ENCODE measurements around the gene TNS3. TPM values are rescaled to one million over a fixed set of nuclear protein-coding genes. Genes with fewer than 3 reads are reported as not detected.

Gene TNS3
- total RNA-seq, 1 experiment from 2014 or later: 37.3 TPM

DNA sequence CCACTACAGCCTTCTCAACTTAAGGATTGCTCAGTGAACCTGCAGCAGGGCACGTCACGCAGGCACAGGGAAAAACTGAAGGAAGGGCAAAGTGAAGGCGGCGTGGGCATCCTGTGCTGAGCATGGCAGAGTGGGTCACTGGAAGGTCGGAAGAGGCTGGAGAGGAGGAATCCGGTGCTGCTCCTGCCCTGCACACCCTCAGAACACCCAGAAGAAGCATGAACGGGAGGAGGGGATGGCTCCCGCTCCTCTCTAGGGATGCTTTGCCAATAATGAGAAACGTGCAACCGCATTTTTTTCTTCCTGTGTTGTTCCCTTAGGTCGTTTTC is 175.1 kb downstream of the TNS3 start:
- DNase-seq (ENCODE audit: low spot score): no peak
- in situ Hi-C loops (cut with HindIII; ENCODE audit: low sequenced_read_pairs): no loop called here

DNA sequence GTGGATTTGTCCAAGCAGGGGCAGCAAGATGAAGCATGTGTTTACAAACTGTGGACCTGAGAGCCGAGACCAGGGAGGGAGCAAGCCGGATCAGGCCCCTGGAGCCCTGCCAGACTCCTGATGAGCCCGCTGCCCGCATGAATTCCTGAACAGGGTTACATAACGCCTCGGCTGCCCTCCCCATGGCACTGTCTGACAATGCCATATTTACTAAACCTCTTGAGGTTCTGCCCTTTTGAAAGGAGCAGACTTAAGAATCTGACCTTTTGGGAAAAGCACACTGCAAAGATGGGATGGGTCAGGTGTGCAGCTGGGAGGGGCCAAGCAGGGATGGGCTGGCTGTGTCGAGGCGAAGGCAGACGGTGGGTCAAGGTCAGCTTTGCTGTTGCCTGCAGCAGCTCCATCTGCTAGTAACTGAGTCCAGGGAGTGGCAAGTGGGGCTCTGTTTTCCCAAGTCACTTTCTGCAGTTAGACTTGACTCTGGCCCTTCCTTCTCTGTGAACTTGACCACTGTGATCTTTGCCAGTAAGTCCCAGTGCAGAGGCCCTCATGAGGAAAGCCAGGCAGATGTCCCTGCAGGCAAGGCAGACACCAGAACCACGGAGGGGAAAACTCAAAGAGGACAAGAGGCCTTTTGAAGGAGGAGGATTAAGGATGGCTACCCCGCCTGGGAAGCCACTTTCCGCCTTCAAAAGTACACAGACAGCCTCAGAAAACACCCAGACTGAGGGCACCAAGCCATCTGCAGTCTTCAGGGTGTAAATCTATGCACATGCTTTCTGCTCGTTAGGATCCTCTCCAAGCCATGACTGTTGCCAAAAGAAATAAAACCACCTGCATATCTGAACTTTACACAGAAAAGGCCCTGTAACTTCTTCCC is 175.8 kb downstream of the TNS3 start:
- in situ Hi-C loops (cut with HindIII; ENCODE audit: low sequenced_read_pairs): no loop called here
- DNase-seq (ENCODE audit: low spot score): peak; percentile 86

DNA sequence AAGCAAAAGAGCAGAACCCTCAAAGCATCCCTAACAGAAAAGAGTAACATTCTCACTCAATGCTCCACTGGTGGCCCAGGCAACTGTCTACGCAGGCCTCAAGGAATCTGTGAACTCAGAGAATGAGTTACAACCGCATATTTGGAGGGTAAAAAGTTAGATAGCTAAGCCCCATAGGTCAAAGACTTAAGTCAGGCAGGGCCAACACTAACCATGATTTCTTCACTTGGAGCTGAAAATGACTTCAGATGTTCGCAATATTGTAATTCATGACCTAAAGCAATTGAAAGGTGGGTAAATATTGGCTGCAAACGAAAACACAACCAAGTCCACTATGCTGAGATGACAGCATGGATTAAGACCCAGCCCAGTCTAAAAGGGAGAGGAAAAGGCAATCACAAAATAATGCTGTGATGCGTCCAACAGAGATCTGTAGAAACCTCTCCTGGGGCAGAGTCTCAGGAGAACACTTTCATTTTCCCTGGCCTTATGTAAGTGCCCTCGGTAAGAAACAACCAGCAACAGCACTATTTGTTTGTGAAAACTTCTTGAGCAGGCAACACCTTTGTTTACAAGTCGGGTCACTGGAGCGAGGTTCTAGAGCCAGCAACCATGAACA is 176.5 kb downstream of the TNS3 start:
- in situ Hi-C loops (cut with HindIII; ENCODE audit: low sequenced_read_pairs): no loop called here
- DNase-seq (ENCODE audit: low spot score): no peak

DNA sequence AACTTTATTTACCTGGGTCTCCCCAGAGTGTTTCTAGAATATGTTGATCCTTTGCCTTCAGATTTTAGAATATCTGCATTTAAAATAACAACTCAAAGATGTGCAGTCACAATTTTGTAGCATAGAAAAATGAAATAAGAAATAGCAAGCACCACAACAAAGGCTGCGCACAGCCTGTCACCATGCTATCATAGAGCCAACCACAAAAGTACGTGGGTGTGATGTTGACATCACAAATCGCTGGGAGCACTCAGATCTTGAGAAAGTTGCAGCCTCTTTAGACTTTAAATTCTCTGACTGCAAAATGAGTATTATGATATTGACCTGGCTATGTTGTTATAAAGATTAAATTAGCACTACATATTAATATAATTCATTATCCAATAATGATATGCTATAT is 177.9 kb downstream of the TNS3 start:
- in situ Hi-C loops (cut with HindIII; ENCODE audit: low sequenced_read_pairs): no loop called here
- DNase-seq (ENCODE audit: low spot score): no peak

DNA sequence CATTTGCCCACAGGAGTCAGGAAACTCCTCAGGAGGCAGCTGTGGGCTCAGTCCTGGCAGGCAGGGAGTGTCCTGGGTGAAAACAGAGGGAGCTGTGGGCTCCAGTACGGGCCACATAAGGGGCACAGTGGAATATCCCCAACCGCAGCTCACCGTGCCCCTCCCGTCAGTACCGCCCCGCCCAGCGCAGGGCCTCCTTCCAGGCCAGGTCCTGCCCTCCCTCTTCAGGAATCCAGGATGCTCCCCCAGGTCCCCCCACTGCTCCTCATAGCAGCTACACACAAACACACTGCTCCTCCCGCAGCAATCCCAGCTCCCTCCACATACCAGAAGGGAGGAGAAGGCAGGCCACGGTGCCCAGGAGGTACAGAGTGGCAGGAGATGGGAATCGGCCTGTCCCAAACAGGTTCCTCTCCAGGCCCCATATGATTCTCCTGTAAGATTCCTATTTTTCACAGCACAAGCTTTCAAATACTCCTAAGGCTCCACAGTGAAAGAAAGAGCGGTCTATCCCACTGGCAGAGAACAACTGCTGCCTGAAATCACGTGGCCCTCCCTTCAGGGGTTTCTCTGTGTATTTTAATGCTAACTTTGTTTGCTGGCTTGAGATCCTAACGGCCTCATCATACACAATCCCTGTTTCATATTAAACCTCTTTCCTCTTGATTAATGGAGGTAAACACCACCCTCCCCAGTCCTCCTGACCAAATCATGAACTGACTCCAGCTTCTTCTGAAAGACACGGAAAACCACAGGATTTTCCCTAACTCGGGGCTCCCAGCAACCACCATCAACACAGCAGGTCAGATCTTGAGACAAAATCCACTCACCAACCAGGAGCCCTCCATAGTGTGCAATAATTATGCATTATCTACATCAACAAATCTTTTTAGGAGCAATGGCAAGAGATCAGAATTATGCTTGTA is 178.7 kb downstream of the TNS3 start:
- no peak for DNase-seq (ENCODE audit: low spot score)
- in situ Hi-C loops (cut with HindIII; ENCODE audit: low sequenced_read_pairs): no loop called here

DNA sequence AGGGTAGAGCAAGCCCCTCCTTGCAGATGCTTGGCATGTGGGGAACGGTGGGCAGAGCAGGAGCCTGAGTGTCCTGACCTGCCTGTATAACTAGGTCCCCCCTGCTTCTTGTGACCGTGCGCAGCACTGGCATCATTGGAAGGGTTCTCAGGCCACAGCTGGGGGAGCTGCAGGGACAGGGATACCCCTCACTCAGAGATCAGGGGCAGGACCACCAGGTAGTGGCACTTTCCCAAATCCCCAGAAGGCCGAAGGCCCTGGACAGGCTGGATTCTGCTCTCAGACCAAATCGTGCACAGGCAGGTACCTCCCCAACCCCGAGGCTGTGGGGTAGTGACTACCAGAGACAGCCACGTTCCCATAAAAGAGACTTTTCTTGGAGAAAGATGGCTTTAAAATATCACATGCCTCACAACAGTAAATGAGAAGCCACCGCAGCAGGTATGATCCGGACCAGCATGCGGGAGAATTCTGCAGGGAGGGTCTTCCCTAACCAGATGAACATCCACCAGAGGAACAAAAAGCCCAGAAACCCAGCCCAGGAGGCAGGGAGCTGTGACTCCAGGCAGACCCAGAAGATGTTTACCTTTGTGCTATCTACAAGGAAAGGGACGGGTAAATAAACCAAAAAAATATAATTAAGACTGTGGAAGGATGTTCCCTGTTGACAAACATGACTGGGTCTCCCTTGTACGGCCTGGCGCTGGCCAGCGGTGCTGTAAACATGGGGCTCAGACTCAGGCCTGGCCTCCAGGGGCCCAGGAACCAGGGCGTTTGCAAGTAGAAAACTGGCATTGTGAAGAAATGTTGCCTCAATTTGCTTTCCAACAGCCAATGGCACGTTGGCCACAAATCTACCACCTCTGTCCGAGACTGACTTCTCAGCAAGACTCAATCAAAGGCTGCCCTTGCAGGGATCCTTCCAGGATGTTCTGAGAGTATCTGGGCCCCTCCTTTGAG is 180.0 kb downstream of the TNS3 start:
- in situ Hi-C loops (cut with HindIII; ENCODE audit: low sequenced_read_pairs): no loop called here
- DNase-seq (ENCODE audit: low spot score): no peak

DNA sequence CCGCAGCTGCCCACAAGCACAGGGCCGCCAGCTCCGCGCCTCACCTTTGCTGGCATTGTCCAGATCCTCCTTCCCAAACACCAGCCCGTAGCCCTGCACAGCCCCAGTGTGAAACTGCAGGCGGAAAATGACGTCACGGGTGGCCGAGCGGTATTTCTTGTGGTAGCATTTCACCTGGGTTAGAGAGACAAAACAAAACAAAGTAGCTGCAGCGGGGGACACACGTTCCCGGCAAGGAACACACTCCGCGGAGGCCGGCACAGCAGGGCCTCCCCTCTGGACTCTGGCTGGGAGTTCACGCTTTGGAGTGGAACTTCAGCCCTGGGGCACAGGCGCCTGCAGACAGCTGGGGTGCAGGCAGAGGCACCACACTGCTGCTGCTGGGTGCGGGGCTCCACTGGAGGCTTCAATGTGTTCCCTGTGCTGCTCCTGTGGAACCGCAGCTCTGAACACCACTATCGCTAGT is 181.1 kb downstream of the TNS3 start:
- no peak for DNase-seq (ENCODE audit: low spot score)
- in situ Hi-C loops (cut with HindIII; ENCODE audit: low sequenced_read_pairs): no loop called here

DNA sequence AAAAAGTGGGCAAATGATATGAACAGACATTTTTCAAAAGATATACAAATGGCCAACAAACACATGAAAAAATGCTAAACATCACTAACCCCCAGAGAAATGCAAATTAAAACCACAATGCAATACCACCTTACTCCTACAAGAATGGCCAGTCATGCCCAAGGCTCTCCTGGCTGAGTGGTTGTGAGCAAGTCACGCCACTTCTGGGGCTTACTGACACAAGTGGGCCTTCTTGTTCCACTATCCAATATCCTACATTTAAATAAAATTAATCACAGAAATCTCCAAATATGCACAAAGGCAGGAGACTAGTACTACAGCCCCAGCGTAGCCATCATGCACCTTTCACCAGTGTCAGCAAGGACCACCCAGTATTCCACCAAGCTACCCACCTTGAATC is 181.9 kb downstream of the TNS3 start:
- in situ Hi-C loops (cut with HindIII; ENCODE audit: low sequenced_read_pairs): no loop called here
- no peak for DNase-seq (ENCODE audit: low spot score)

DNA sequence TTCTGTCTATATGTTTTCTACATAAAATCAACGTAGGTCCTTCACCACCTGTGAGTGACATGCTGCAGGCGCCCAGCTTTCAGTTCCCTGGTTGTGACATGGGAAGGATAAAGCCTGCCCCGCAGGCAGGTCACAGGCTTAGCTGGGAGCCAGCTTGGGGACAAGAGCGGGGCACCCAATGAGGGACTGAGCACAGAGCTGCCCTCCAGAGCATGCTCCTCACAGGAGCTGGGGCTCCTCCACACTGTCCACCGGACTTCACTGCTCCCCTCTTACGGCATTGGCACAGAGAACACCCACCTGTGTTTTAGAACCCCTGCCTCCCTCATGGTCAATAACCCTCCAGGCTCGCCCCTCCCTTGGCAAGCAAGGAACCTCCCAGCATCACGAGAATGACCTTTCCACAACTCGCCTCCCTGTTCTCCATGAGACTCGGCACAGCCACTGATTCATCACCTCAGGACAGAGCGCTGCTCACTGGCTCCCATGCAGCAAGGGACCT is 187.1 kb downstream of the TNS3 start:
- in situ Hi-C loops (cut with HindIII; ENCODE audit: low sequenced_read_pairs): no loop called here
- no peak for DNase-seq (ENCODE audit: low spot score)

DNA sequence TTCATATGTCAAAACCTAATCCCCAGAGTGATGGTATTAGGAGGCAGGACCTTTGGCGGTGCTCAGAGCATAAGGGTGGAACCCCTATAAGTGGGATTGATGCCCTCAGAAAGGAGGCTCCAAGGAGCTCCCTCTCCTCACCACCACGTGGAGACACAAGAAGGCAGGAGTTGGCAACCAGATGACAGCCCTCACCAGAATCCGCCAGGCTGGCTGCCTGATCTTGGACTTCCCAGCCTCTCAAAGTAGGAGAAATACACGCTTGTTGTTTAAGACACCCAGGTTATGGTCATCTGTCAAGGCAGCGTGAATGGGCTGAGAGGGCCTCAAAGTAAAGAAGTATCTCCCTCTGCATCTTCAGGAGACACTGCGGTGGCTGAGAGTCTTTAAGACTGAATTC is 187.7 kb downstream of the TNS3 start:
- in situ Hi-C loops (cut with HindIII; ENCODE audit: low sequenced_read_pairs): no loop called here
- DNase-seq (ENCODE audit: low spot score): no peak

DNA sequence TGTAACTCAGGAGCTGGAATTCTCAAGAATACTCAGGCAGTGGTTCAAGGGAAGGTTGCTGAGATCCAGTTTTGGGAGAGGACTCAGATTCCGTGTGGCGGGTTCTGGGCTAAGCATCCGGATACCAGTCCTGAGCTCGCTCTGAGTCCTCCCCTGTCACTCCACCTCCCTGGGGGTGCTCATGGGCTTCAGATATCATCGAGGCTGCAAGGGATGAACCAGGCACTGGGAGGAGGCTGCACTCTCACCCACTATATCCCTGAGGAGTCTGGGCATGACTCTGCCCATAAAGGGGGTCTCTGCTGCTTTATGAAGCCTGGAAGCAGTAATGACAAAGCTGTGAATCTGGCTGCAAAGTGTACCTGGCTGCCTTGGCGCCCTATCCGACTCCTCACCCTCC is 188.5 kb downstream of the TNS3 start:
- in situ Hi-C loops (cut with HindIII; ENCODE audit: low sequenced_read_pairs): no loop called here
- no peak for DNase-seq (ENCODE audit: low spot score)

DNA sequence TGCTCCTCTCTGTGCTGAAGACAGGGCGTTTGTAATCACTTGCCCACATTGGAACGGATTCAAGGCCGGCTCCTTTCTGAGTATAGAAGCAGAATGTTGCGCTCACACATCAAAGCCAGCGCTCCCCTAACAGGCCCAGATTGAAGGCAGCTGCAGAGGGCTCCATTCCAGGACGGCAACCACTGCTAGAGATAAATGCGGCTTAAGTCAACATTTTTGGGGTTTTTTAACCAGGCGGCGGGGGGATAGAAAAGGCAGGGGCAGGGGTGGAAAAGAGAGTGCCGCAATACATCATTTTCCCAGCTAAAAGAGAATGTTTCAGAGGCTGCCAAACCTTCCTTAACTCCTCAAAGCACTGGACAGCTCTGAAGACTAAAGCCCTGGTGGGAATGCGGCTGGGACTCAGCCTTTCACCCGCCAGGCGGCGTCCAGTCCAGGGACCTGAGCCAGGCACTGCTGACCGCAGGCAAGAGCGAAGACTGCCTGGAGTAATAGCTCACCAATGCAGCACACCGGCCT is 189.6 kb downstream of the TNS3 start:
- DNase-seq (ENCODE audit: low spot score): peak; percentile 62
- in situ Hi-C loops (cut with HindIII; ENCODE audit: low sequenced_read_pairs): no loop called here

DNA sequence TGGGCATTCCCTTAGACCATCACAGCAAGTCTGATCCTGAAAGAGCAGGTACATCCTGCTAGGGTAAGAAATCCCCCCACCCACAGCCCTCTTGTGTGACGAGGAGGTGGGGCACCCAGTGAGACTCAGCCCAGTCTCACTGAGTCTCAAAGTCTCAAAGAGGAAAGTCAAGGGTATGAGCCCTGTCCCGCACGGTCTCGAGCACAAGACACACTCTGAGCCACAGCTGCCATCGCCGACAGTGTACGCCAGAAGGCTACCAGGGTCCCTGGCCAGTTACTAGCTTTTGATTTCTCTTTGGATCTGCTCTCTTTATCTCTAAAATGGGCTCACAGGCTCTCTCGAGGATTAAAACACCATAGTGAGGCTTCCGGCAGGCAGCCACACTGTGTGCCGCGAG is 190.2 kb downstream of the TNS3 start:
- in situ Hi-C loops (cut with HindIII; ENCODE audit: low sequenced_read_pairs): no loop called here

DNA sequence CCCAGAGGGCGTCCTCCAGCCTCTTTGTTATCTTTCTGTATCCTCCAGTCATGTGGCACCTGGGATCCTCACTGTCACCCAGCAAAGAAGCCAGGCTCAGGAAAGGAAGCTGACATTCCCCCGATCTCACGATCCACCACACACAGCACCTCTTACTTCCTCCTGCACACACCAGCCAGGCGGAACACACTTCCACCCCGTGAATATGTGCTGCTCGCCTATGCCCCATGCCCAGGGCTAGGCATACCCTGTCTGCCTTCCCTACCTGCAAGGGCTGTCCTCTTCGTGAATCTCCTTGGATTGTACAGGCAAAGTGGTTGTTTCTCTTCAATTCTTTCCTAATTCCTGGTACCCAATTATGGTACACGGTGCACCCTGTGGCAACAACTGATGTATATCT is 191.0 kb downstream of the TNS3 start:
- in situ Hi-C loops (cut with HindIII; ENCODE audit: low sequenced_read_pairs): no loop called here
- DNase-seq (ENCODE audit: low spot score): no peak

More for the DNA sequence above, 190.2 kb downstream of the TNS3 start:
- no peak for DNase-seq (ENCODE audit: low spot score)

DNA sequence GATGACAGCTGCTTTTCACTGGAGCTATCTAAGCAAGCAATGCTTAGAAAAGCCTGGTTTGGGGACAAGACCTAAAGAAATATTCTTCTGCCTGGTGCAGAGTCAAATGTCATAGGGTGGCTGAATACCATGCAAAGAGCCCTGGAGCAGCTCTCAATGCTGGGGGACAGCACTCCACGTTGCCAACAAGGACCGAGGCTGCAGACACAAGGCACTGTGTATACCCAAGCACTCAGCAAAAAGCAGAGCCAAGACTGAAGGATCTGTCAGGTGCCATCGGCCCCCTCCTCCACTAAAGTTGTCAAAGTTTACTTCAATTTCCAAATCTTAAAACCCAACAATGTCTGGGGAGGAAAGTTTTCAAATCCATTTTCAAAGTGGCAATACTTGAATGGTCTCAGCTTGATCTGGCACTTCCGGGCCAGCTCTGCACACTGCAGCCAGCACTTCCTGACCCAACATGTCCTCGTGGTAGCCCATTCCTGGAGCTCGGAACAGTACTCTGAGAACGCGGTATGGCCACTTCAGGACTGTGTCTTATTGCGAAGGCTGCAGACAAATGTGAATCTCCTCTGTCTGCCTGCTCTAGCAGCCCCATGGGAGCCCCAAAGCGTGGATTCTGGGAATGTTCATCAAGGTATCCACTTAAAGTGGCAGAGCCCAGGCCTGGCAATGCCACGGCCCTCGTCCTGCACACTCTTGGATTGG is 191.8 kb downstream of the TNS3 start:
- no peak for DNase-seq (ENCODE audit: low spot score)
- in situ Hi-C loops (cut with HindIII; ENCODE audit: low sequenced_read_pairs): no loop called here

DNA sequence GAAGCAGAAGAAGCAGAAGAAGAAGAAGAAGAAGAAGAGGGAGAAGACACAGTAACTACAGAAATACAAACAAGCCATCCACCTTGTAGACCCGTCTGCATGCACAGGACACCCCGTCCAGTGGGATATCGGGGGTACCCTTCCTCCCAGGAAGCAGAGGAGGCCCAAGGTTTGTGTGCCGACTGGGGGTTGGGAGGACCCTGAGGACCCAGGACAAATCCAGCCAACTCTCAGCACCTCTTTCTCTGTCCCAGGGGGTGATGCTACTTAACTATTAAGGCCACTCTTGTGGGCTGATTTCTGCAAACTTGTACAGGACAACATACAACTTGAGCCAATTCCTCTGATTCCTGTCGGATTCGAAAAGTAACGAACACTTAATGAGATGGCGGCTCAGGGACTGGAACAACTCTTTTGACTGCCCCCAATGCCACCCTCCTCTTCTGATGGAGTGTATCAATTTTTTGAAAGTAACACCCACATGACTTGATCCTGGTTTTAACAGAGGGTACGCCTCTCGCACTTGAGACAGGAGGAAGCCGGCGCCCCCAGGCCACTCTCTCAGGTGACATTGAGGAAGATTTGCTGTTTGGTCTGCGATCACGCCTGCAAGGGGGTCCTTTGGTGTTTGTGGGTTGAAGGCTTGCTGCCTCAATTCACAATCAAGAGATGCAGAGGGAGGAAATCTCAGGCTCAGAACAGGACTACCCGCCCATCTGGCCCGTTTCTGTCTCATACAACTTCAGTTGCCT is 192.6 kb downstream of the TNS3 start:
- DNase-seq (ENCODE audit: low spot score): no peak
- in situ Hi-C loops (cut with HindIII; ENCODE audit: low sequenced_read_pairs): no loop called here

DNA sequence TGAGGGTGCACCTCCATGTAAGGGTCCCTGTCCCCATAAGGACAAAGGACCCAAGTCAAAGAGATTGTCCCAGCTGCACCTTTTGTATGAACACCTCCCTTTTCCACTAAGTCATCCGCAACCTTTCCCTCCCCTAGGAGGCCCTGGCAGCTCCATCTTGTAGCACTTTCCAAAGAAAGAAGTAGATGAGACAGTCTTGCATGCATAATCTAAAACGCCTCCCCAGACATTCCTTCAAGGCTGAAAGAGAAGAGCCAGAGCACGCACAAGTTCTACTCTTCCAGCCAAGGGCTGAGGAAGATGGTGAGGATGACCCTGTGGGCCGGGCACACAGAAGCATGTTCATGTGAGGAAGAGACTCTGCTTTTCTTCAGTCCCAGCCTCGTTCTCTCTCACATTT is 194.4 kb downstream of the TNS3 start:
- in situ Hi-C loops (cut with HindIII; ENCODE audit: low sequenced_read_pairs): no loop called here
- no peak for DNase-seq (ENCODE audit: low spot score)
